B cell (primary cell): ENCODE data around the gene GNAS. TPM values are rescaled to one million over a fixed set of nuclear protein-coding genes. Genes with fewer than 3 reads are reported as not detected.

ENCODE experiments used
- ATAC-seq: fragments of 200-7000 bp; cut with Tn5 transposase; one replicate; pipeline ENCODE4 v1.10.0; 2021; ENCODE audit warnings: low read depth, mild to moderate bottlenecking, moderate number of reproducible peaks, moderate library complexity
- CTCF ChIA-PET: fragments of 350-600 bp; sonication (Branson Sonifier 250); formaldehyde crosslinking; loops from one replicate; lab custom pipeline; 2021; ENCODE audit warnings: antibody characterized with exemption, inconsistent platforms; lab: Charles Lee
- POLR2A ChIA-PET: fragments of 350-600 bp; sonication (Branson Sonifier 250); formaldehyde crosslinking; loops from one replicate; lab custom pipeline; 2021; ENCODE audit warnings: antibody characterized with exemption; lab: Charles Lee
- DNase-seq: peaks from one replicate; pipeline ENCODE4 v3.0.0; 2013
- H2AFZ ChIP-seq: 2 replicates; pipeline ENCODE4 v1.6.1; 2012; ENCODE audit warnings: mild to moderate bottlenecking, low read depth, low read length; ENCODE audit not compliant: insufficient read depth, poor library complexity, severe bottlenecking
- H3K27ac ChIP-seq, 2 donors: 1 replicate in 1 of 2; 2 replicates in 1 of 2; pipeline ENCODE4 v1.5.1; 2012 to 2013; ENCODE audit warnings: low read length in 2 of 2, mild to moderate bottlenecking in 2 of 2, moderate library complexity in 1 of 2
- H3K27me3 ChIP-seq, 4 experiments: fragments of 200-600 bp in 1 of 4; sonication (generic) in 1 of 4; replicated peaks in 1 of 4; 1 replicate in 2 of 4; 2 replicates in 2 of 4; pipeline versions ENCODE4 v1.6.1 to v1.7.0; 2013 to 2016; ENCODE audit warnings: low read length in 3 of 4, mild to moderate bottlenecking in 2 of 4, mixed read lengths in 1 of 4, moderate library complexity in 1 of 4; ENCODE audit not compliant: insufficient read depth in 4 of 4, control insufficient read depth in 3 of 4; ENCODE audit errors: control extremely low read depth in 1 of 4
- H3K36me3 ChIP-seq, 2 experiments: replicated peaks in 1 of 2; 1 replicate in 1 of 2; 2 replicates in 1 of 2; pipeline versions ENCODE4 v1.6.1 to v1.7.1; 2013; ENCODE audit warnings: low read length in 1 of 2; ENCODE audit not compliant: insufficient read depth in 2 of 2, control insufficient read depth in 1 of 2; ENCODE audit errors: control extremely low read depth in 1 of 2, extremely low read depth in 1 of 2
- H3K4me1 ChIP-seq, 2 donors: fragments of 200-600 bp in 1 of 2; sonication (generic) in 1 of 2; 1 replicate in 1 of 2; 2 replicates in 1 of 2; pipeline versions ENCODE4 v1.5.1 to v1.6.1; 2013 to 2017; ENCODE audit warnings: low read length in 2 of 2; ENCODE audit not compliant: control insufficient read depth in 2 of 2, insufficient read depth in 2 of 2
- H3K4me2 ChIP-seq: replicated peaks from 2 replicates; pipeline ENCODE3; 2012; ENCODE audit warnings: mild to moderate bottlenecking, low read depth, low read length; ENCODE audit not compliant: poor library complexity, severe bottlenecking
- H3K4me3 ChIP-seq, 5 experiments: fragments of 200-600 bp in 1 of 5; sonication (generic) in 1 of 5; 1 replicate in 3 of 5; 2 replicates in 2 of 5; pipeline versions ENCODE4 v1.5.1 to v1.7.0; 2011 to 2016; ENCODE audit warnings: low read length in 4 of 5, mild to moderate bottlenecking in 4 of 5, low read depth in 2 of 5, control low read depth in 1 of 5, moderate library complexity in 1 of 5; ENCODE audit not compliant: insufficient read depth in 1 of 5; ENCODE audit errors: control extremely low read depth in 1 of 5, extremely low read depth in 1 of 5
- H3K79me2 ChIP-seq: fragments of 200-600 bp; sonication (generic); one replicate; pipeline ENCODE4 v1.6.0; 2016; ENCODE audit warnings: low read length; ENCODE audit not compliant: control insufficient read depth, insufficient read depth
- H3K9ac ChIP-seq: fragments of 200-600 bp; sonication (generic); 2 replicates; pipeline ENCODE4 v1.6.1; 2017; ENCODE audit warnings: mild to moderate bottlenecking, low read length, moderate library complexity
- H3K9me3 ChIP-seq, 3 donors: one replicate each; pipeline versions ENCODE4 v1.6.1 to v1.7.1; 2013; ENCODE audit warnings: low read length in 2 of 3; ENCODE audit not compliant: control insufficient read depth in 2 of 3, insufficient read depth in 1 of 3; ENCODE audit errors: control extremely low read depth in 1 of 3
- H4K20me1 ChIP-seq: 2 replicates; pipeline ENCODE4 v1.6.0; 2012; ENCODE audit warnings: mild to moderate bottlenecking, low read length; ENCODE audit not compliant: insufficient read depth, control insufficient read depth, poor library complexity, severe bottlenecking
- H3K27ac Mint-ChIP-seq: one replicate; pipeline ENCODE4 v1.8.0; 2021; ENCODE audit warnings: mixed read lengths
- H3K27me3 Mint-ChIP-seq: one replicate; pipeline ENCODE4 v1.8.0; 2021; ENCODE audit warnings: mixed read lengths
- H3K4me1 Mint-ChIP-seq: one replicate; pipeline ENCODE4 v1.8.0; 2021; ENCODE audit warnings: mixed read lengths
- H3K4me3 Mint-ChIP-seq: one replicate; pipeline ENCODE4 v1.8.0; 2021; ENCODE audit warnings: mixed read lengths
- H3K9me3 Mint-ChIP-seq: one replicate; pipeline ENCODE4 v1.8.0; 2022; ENCODE audit warnings: mixed read lengths; ENCODE audit not compliant: insufficient read depth
- CTCF ChIP-seq: fragments of 200-600 bp; IDR thresholded peaks from one replicate; pipeline ENCODE4 v1.8.0; 2022; ENCODE audit warnings: antibody characterized with exemption, mild to moderate bottlenecking
- EZH2 ChIP-seq: IDR thresholded peaks from 2 replicates; pipeline ENCODE4 v1.6.1; 2012; ENCODE audit warnings: borderline replicate concordance, low read depth, mild to moderate bottlenecking, moderate library complexity, low read length; ENCODE audit not compliant: insufficient read depth, poor library complexity, severe bottlenecking
- WGBS: methylation state at CpG from one replicate; pipeline ENCODE4 v1.1.5; 2013; ENCODE audit warnings: missing lambda C conversion rate; ENCODE audit not compliant: insufficient coverage; 5-methylcytosine and 5-hydroxymethylcytosine counted together
- intact Hi-C: fragments of 100-400 bp; cut with micrococcal nuclease; formaldehyde crosslinking; loops from one replicate; pipeline ENCODE4 v1.10.0; 2022
- polyA plus RNA-seq: library from polyadenylated mRNA; depleted of rRNA; stranded (reverse); fragments of >200 nt; gene quantifications from 2 replicates; pipeline ENCODE4 v1.2.3, GENCODE V29; 2012
- total RNA-seq, 2 donors: library from RNA; stranded (reverse); fragments of 120-200 nt in 1 of 2; gene quantifications; 1 replicate in 1 of 2; 2 replicates in 1 of 2; pipeline versions ENCODE4 v1.2.3 to v1.2.4, GENCODE V29; 2013 to 2022

GNAS gene
- total and polyA plus RNA-seq, 2 donors (not counting 1 experiment from before 2014, with no cell fraction given), result 714 to 1,181 TPM

- no peak overlapping the region for H3K27ac Mint-ChIP-seq
- POLR2A ChIA-PET, result no interaction called here
Measured at GRCh38 chr20:58911309-58911708, 58.8 kb downstream of the GNAS start.

GRCh38 chr20:58911970-58912369 lies 59.5 kb downstream of the GNAS start:
- no peak overlapping the region for H3K27ac Mint-ChIP-seq
- Histone ChIP-seq H3K79me2 (peaks cover 20% of the 10 kb centered on the region), H4K20me1 (no peaks in the 10 kb centered on the region), H3K9ac (no peak overlapping the region), H3K9me3 (no peaks in the 10 kb centered on the region), H3K4me3 (no peak overlapping the region), H3K27me3 (no peaks in the 10 kb centered on the region), H3K4me1 (peaks cover 19 to 27% of the 10 kb centered on the region in 2 donors), H3K27ac (no peak overlapping the region), H2AFZ (no peak overlapping the region), H3K4me2 (no peak overlapping the region), H3K36me3 (peaks cover 0 to 40% of the 10 kb centered on the region in 2 experiments)
- ATAC-seq, result no peak
- no peak overlapping the region for H3K4me3 Mint-ChIP-seq
- WGBS, result no CpG with 5 or more reads among the region's 3 CpGs
- H3K27me3 Mint-ChIP-seq, result no peaks in the 10 kb centered on the region
- intact Hi-C loops, result no loop called here
- TF ChIP-seq EZH2 (no peak), CTCF (no peak)
- H3K4me1 Mint-ChIP-seq, result peaks cover 38% of the 10 kb centered on the region
- DNase-seq, result no peak
- no peaks in the 10 kb centered on the region for H3K9me3 Mint-ChIP-seq
- CTCF ChIA-PET, result no interaction called here
- POLR2A ChIA-PET, result no interaction called here

More at GRCh38 chr20:58911309-58911708, 58.8 kb downstream of the GNAS start:
- Histone ChIP-seq H3K79me2 (peaks cover 26% of the 10 kb centered on the region), H3K4me3 (no peak overlapping the region), H3K9me3 (no peaks in the 10 kb centered on the region), H3K4me2 (no peak overlapping the region), H4K20me1 (no peaks in the 10 kb centered on the region), H2AFZ (no peak overlapping the region), H3K27me3 (no peaks in the 10 kb centered on the region), H3K36me3 (peaks cover 0 to 43% of the 10 kb centered on the region in 2 experiments), H3K27ac (no peak overlapping the region), H3K4me1 (peaks cover 24 to 34% of the 10 kb centered on the region in 2 donors), H3K9ac (no peak overlapping the region)
- peaks cover 42% of the 10 kb centered on the region for H3K4me1 Mint-ChIP-seq
- no peaks in the 10 kb centered on the region for H3K9me3 Mint-ChIP-seq
- no peak overlapping the region for H3K4me3 Mint-ChIP-seq
- DNase-seq (peak; percentile 5), ATAC-seq (no peak)
- CTCF ChIA-PET, result interaction anchor here (0.7 kb wide), 1 partner anchor 49 kb away, joined by 3 read pairs; no protein-coding TSS in a partner anchor
- no peak for TF ChIP-seq CTCF
- no peak for TF ChIP-seq EZH2
- H3K27me3 Mint-ChIP-seq, result no peaks in the 10 kb centered on the region
- no CpG with 5 or more reads among the region's 2 CpGs for WGBS
- intact Hi-C loops, result no loop called here
